ENCODE results near the gene TFPT.

GRCh38 chr19:54069470-54069869, 46.0 kb downstream of the TFPT start:
- TF ChIP-seq MAFK (IDR thresholded peaks at IDR 0.05; ENCODE audit: low read depth, low read length) (no peak), POLR2A (IDR thresholded peaks at IDR 0.05; ENCODE audit: low read depth, low read length) (no peak), CTCF (conservative IDR thresholded peaks at IDR 0.05; ENCODE audit: low read depth, low read length) (no peak), CHD1 (IDR thresholded peaks at IDR 0.05; ENCODE audit: low read depth, low read length) (no peak)

Measured in IMR-90 (cell line).